ENCODE data around the gene LCAT. TPM values are rescaled to one million over a fixed set of nuclear protein-coding genes. Genes with fewer than 3 reads are reported as not detected.

The LCAT gene
- total and polyA plus RNA-seq, 11 donors = 9.7 to 31.7 (median 18.2) TPM

DNA sequence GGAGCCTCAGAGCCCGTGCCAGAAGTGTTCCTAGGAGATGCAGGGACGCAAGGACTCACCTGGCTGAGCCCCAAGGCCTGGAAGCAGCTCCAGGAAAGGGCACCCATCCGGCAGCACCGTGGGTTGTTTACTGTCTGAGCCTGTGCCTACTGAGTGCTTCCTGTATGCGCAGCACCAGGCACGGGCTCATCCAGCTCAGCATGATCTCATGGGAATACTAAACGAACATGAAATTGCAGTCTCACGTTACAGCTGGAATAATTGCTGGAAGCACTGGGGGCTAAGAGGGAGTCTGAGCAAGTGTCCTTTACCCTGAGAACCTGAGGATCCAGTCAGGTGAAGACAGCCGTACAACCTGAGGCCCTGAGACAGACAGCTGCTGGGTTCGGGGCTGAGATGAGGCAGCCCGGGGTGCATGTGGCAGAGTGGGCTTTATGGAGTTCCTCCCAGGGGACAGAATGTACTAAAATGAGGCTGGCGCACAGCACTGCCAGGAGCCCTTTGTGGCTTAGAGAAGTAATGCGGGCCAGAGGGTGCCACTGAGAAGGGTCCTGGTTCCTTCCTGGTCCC is 17.7 kb downstream of the LCAT start:
- Histone ChIP-seq H3K36me3 (peaks cover 0 to 45% (median 33%) of the 10 kb centered on the region in 9 donors), H3K4me3 (no peak overlapping the region), H3K9me3 (no peaks in the 10 kb centered on the region), H3K4me1 (peaks cover 3 to 59% (median 32%) of the 10 kb centered on the region in 12 donors), H3K27me3 (no peaks in the 10 kb centered on the region), H3K27ac (peak overlapping the region in 8 of 12 donors; percentile 3 to 53 (median 32))
- ATAC-seq (no peak), DNase-seq (peak in 1 of 5 donors; percentile 31)
- WGBS, 4 donors = 33 to 63% (median 47%) methylated on average over 7 to 13 of the region's 13 CpGs
- intact Hi-C loops (cut with DNase I) = loop anchor here (2.0 to 10.0 kb wide), 7 partner anchors 43 to 254 kb away; partner anchors contain the start of gene NRN1L (in 4 of the 10)
- no peak for TF ChIP-seq POLR2A (IDR thresholded peaks at IDR 0.05)
- TF ChIP-seq, protein P1, sequence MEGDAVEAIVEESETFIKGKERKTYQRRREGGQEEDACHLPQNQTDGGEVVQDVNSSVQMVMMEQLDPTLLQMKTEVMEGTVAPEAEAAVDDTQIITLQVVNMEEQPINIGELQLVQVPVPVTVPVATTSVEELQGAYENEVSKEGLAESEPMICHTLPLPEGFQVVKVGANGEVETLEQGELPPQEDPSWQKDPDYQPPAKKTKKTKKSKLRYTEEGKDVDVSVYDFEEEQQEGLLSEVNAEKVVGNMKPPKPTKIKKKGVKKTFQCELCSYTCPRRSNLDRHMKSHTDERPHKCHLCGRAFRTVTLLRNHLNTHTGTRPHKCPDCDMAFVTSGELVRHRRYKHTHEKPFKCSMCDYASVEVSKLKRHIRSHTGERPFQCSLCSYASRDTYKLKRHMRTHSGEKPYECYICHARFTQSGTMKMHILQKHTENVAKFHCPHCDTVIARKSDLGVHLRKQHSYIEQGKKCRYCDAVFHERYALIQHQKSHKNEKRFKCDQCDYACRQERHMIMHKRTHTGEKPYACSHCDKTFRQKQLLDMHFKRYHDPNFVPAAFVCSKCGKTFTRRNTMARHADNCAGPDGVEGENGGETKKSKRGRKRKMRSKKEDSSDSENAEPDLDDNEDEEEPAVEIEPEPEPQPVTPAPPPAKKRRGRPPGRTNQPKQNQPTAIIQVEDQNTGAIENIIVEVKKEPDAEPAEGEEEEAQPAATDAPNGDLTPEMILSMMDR (IDR thresholded peaks at IDR 0.05) = no peak

- no peaks in the 10 kb centered on the region for H3K27me3 ChIP-seq
- WGBS, 4 donors = 88 to 95% (median 93%) methylated on average over 10 of the region's 10 CpGs
- no peaks in the 10 kb centered on the region for H3K9me3 ChIP-seq
- intact Hi-C loops (cut with DNase I) = loop anchor here in 4 of 10 donors (10.0 kb wide), 1 partner anchor 250 kb away; no protein-coding TSS in a partner anchor
- peaks cover 0 to 30% (median 19%) of the 10 kb centered on the region in 9 donors for H3K36me3 ChIP-seq
- H3K4me1 ChIP-seq = peaks cover 3 to 77% (median 44%) of the 10 kb centered on the region in 12 donors
- H3K27ac ChIP-seq = no peak overlapping the region
- ATAC-seq = no peak
- peak in 1 of 5 donors; percentile 24 for DNase-seq
- TF ChIP-seq, protein P1 (IDR thresholded peaks at IDR 0.05) = no peak
- no peak for TF ChIP-seq POLR2A (IDR thresholded peaks at IDR 0.05)
- H3K4me3 ChIP-seq = no peak overlapping the region
Measured at GRCh38 chr16:67924140-67924906, 19.6 kb downstream of the LCAT start.

GRCh38 chr16:67923414-67924116 is 20.4 kb downstream of the LCAT start:
- H3K36me3 ChIP-seq = peaks cover 0 to 26% (median 14%) of the 10 kb centered on the region in 9 donors
- TF ChIP-seq POLR2A (IDR thresholded peaks at IDR 0.05) = no peak
- TF ChIP-seq, protein P1 (IDR thresholded peaks at IDR 0.05) = no peak
- ATAC-seq (peak in 3 of 4 donors; percentile 2 to 38 (median 24)), DNase-seq (peak in 1 of 5 donors; percentile 62)
- H3K27ac ChIP-seq = peak overlapping the region in 1 of 12 donors; percentile 28
- intact Hi-C loops (cut with DNase I) = loop anchor here in 4 of 10 donors (10.0 kb wide), 1 partner anchor 249 kb away; no protein-coding TSS in a partner anchor
- no peaks in the 10 kb centered on the region for H3K27me3 ChIP-seq
- WGBS, 4 donors = 47 to 73% (median 55%) methylated on average over 10 of the region's 10 CpGs
- H3K4me3 ChIP-seq = no peak overlapping the region
- no peaks in the 10 kb centered on the region for H3K9me3 ChIP-seq
- H3K4me1 ChIP-seq = peaks cover 3 to 84% (median 48%) of the 10 kb centered on the region in 12 donors
